DMS53 treated with DMSO at 0.1 percent for 48 hours (cell line): ENCODE results near the gene CCL13.
"Not testable (repeated sequence)": the region's sequence is repeated elsewhere in the genome, so short reads cannot be mapped to it uniquely, and the experiment has no call there.

Source experiments
- DNase-seq: peaks from one replicate; lab custom pipeline; 2025; ENCODE audit not compliant: unreplicated experiment; lab: John Stamatoyannopoulos, UW

The CCL13 gene

GRCh38 chr17:34356194-34356593 lies at the start of gene CCL13:
Gene CCL13, plus strand, starts transcription at chr17:34356480. Its CDS starts 47 bp downstream, at chr17:34356527.
- no peak for DNase-seq

- DNase-seq: no peak
These were observed 49.2 kb upstream of the CCL13 start for GRCh38 chr17:34307110-34307509.

- DNase-seq: no peak
These were observed 47.9 kb upstream of the CCL13 start for GRCh38 chr17:34308371-34308770.

- no peak for DNase-seq
These were observed 45.0 kb upstream of the CCL13 start for GRCh38 chr17:34311291-34311690.

- no peak for DNase-seq
These were observed 44.2 kb upstream of the CCL13 start for GRCh38 chr17:34312080-34312479.

GRCh38 chr17:34313164-34313563 lies 43.1 kb upstream of the CCL13 start:
- DNase-seq: no peak

- DNase-seq: no peak
These were observed 42.0 kb upstream of the CCL13 start for GRCh38 chr17:34314279-34314678.

GRCh38 chr17:34318474-34318873 lies 37.8 kb upstream of the CCL13 start:
- DNase-seq: no peak

- no peak for DNase-seq
These were observed 37.2 kb upstream of the CCL13 start, which contains the start of gene CCL8 for GRCh38 chr17:34319039-34319483. Gene CCL8, plus strand, starts transcription at chr17:34319435. Its CDS starts 67 bp downstream, at chr17:34319502.

GRCh38 chr17:34321964-34322363 lies 34.3 kb upstream of the CCL13 start:
- no peak for DNase-seq

- DNase-seq: not testable (repeated sequence)
These were observed 28.7 kb upstream of the CCL13 start for GRCh38 chr17:34327580-34327979.

GRCh38 chr17:34337701-34338100 lies 18.6 kb upstream of the CCL13 start:
- DNase-seq: no peak

GRCh38 chr17:34339138-34339770 lies 17.0 kb upstream of the CCL13 start:
- no peak for DNase-seq

- DNase-seq: no peak
These were observed 14.4 kb upstream of the CCL13 start for GRCh38 chr17:34341916-34342315.

- no peak for DNase-seq
These were observed 9.2 kb upstream of the CCL13 start for GRCh38 chr17:34347063-34347462.

- DNase-seq: no peak
These were observed 6.5 kb upstream of the CCL13 start for GRCh38 chr17:34349751-34350150.

GRCh38 chr17:34351096-34351495 lies 5.2 kb upstream of the CCL13 start:
- DNase-seq: no peak

GRCh38 chr17:34352191-34352590 lies 4.1 kb upstream of the CCL13 start:
- DNase-seq: no peak

- DNase-seq: no peak
These were observed 1.6 kb upstream of the CCL13 start for GRCh38 chr17:34354637-34355036.

- DNase-seq: no peak
These were observed 1.1 kb downstream of the CCL13 start for GRCh38 chr17:34357398-34357797.

GRCh38 chr17:34358631-34359030 lies 2.4 kb downstream of the CCL13 start:
- no peak for DNase-seq

GRCh38 chr17:34360601-34361270 lies 4.5 kb downstream of the CCL13 start:
- no peak for DNase-seq
